ENCODE results near the gene CCDC85A.

CCDC85A gene

GRCh38 chr2:56334622-56335021 lies 150.8 kb downstream of the CCDC85A start:
- DNase-seq = no peak
- in situ Hi-C loops (cut with MboI; ENCODE audit: low pct_unique_long_range_greater_than_20kb, low sequenced_read_pairs) = no loop called here

GRCh38 chr2:56335101-56335500 lies 151.3 kb downstream of the CCDC85A start:
- in situ Hi-C loops (cut with MboI; ENCODE audit: low pct_unique_long_range_greater_than_20kb, low sequenced_read_pairs) = no loop called here
- DNase-seq = no peak

GRCh38 chr2:56337342-56337741 lies 153.6 kb downstream of the CCDC85A start:
- DNase-seq = no peak
- in situ Hi-C loops (cut with MboI; ENCODE audit: low pct_unique_long_range_greater_than_20kb, low sequenced_read_pairs) = no loop called here

GRCh38 chr2:56338232-56338631 lies 154.4 kb downstream of the CCDC85A start:
- in situ Hi-C loops (cut with MboI; ENCODE audit: low pct_unique_long_range_greater_than_20kb, low sequenced_read_pairs) = no loop called here
- DNase-seq = peak; percentile 2

GRCh38 chr2:56344771-56345170 lies 161.0 kb downstream of the CCDC85A start:
- in situ Hi-C loops (cut with MboI; ENCODE audit: low pct_unique_long_range_greater_than_20kb, low sequenced_read_pairs) = no loop called here
- no peak for DNase-seq

- in situ Hi-C loops (cut with MboI; ENCODE audit: low pct_unique_long_range_greater_than_20kb, low sequenced_read_pairs) = no loop called here
- no peak for DNase-seq
Measured at GRCh38 chr2:56347881-56348280, 164.1 kb downstream of the CCDC85A start.

GRCh38 chr2:56348392-56349210 lies 164.8 kb downstream of the CCDC85A start:
- no peak for DNase-seq
- in situ Hi-C loops (cut with MboI; ENCODE audit: low pct_unique_long_range_greater_than_20kb, low sequenced_read_pairs) = no loop called here

- DNase-seq = no peak
- in situ Hi-C loops (cut with MboI; ENCODE audit: low pct_unique_long_range_greater_than_20kb, low sequenced_read_pairs) = no loop called here
Measured at GRCh38 chr2:56357655-56358295, 174.0 kb downstream of the CCDC85A start.

GRCh38 chr2:56361844-56362243 lies 178.1 kb downstream of the CCDC85A start:
- no peak for DNase-seq
- in situ Hi-C loops (cut with MboI; ENCODE audit: low pct_unique_long_range_greater_than_20kb, low sequenced_read_pairs) = no loop called here

GRCh38 chr2:56364902-56365301 lies 181.1 kb downstream of the CCDC85A start:
- no peak for DNase-seq
- in situ Hi-C loops (cut with MboI; ENCODE audit: low pct_unique_long_range_greater_than_20kb, low sequenced_read_pairs) = no loop called here

GRCh38 chr2:56369316-56369715 lies 185.5 kb downstream of the CCDC85A start:
- no peak for DNase-seq
- in situ Hi-C loops (cut with MboI; ENCODE audit: low pct_unique_long_range_greater_than_20kb, low sequenced_read_pairs) = no loop called here

- DNase-seq = no peak
- in situ Hi-C loops (cut with MboI; ENCODE audit: low pct_unique_long_range_greater_than_20kb, low sequenced_read_pairs) = no loop called here
Measured at GRCh38 chr2:56372071-56372656, 188.4 kb downstream of the CCDC85A start.

- in situ Hi-C loops (cut with MboI; ENCODE audit: low pct_unique_long_range_greater_than_20kb, low sequenced_read_pairs) = no loop called here
- no peak for DNase-seq
Measured at GRCh38 chr2:56375251-56375650, 191.5 kb downstream of the CCDC85A start.

GRCh38 chr2:56376699-56377665 lies 193.2 kb downstream of the CCDC85A start:
- DNase-seq = no peak
- in situ Hi-C loops (cut with MboI; ENCODE audit: low pct_unique_long_range_greater_than_20kb, low sequenced_read_pairs) = no loop called here

- DNase-seq = no peak
- in situ Hi-C loops (cut with MboI; ENCODE audit: low pct_unique_long_range_greater_than_20kb, low sequenced_read_pairs) = no loop called here
Measured at GRCh38 chr2:56379066-56379465, 195.3 kb downstream of the CCDC85A start.

- DNase-seq = no peak
- in situ Hi-C loops (cut with MboI; ENCODE audit: low pct_unique_long_range_greater_than_20kb, low sequenced_read_pairs) = no loop called here
Measured at GRCh38 chr2:56380861-56381260, 197.1 kb downstream of the CCDC85A start.

GRCh38 chr2:56382466-56382865 lies 198.7 kb downstream of the CCDC85A start:
- in situ Hi-C loops (cut with MboI; ENCODE audit: low pct_unique_long_range_greater_than_20kb, low sequenced_read_pairs) = no loop called here
- no peak for DNase-seq

- no peak for DNase-seq
Measured at GRCh38 chr2:56386657-56387056, 202.9 kb downstream of the CCDC85A start.

GRCh38 chr2:56390644-56391043 lies 206.9 kb downstream of the CCDC85A start:
- no peak for DNase-seq
- in situ Hi-C loops (cut with MboI; ENCODE audit: low pct_unique_long_range_greater_than_20kb, low sequenced_read_pairs) = no loop called here

More at GRCh38 chr2:56386657-56387056, 202.9 kb downstream of the CCDC85A start:
- in situ Hi-C loops (cut with MboI; ENCODE audit: low pct_unique_long_range_greater_than_20kb, low sequenced_read_pairs) = no loop called here
